HG03520 (cell line): ENCODE results near the gene FAU.

ENCODE experiments used
- ATAC-seq: cut with Tn5 transposase; IDR thresholded peaks from one replicate; pipeline ENCODE4 v1.9.1; 2021; ENCODE audit warnings: mild to moderate bottlenecking, moderate library complexity; ENCODE audit not compliant: unreplicated experiment

Gene FAU

GRCh38 chr11:65083834-65084597 lies 37.9 kb downstream of the FAU start, which contains the start of the genes CDCA5 and ZFPL1:
TSS of gene CDCA5 (minus strand) at chr11:65084040. CDS start at chr11:65083978, 62 bp downstream.
TSS of gene ZFPL1 (plus strand) at chr11:65084222. CDS start at chr11:65084699, 477 bp downstream.
- peak; percentile 65 for ATAC-seq

DNA sequence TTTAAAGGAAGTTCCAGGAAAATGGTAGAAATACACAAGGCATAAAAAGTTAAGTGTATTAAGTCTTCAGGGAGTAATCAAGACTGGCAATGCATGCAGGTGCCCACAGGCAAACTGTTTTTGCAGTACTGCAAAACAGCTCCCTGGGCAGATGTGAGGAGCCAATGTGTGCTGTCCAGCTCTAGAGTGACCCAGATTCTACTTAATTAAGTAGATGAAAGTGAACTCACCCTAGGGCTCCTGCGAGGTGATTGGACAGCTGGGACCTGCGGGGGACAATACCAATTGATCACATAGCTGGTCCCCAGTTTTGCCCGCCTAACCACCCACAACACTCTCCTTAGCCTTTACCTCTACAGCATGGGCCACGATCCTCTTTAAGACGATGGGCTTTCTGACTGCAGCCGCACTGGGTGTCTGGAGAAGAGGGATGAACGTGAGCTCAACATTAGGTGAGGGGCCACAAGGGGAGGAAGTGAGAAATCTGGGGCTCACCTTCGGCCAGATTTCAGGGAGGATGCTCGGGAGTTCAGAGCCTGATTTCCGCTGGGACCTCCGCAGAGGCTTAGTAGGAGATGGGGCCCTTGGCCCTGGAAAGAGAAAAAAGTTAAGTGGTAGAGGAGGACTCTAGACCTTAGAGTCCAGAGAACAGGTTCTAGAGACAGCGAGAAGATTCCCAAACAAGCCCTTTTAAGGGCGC lies 38.6 kb downstream of the FAU start:
- ATAC-seq, result no peak

GRCh38 chr11:65078786-65079342 lies 43.1 kb downstream of the FAU start:
- ATAC-seq, result no peak

GRCh38 chr11:65078151-65078550 lies 43.8 kb downstream of the FAU start:
- no peak for ATAC-seq

GRCh38 chr11:65077451-65077850 lies 44.5 kb downstream of the FAU start:
- no peak for ATAC-seq

DNA sequence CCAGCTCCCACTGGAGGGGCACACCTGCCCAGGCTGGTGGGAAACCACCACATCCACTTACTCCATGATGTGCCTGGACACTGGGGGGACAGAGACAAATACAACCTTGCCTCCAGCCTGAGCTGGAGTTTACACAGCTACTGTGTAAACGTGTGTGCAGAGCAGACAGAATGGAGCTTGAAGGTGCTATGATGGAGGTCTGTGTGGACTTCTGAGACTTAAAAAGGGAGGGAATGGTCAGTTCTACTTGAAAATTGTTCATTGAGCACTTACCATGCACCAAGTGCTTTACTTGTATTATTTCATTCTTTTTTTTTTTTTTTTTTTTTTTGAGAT lies 49.3 kb downstream of the FAU start:
- no peak for ATAC-seq

DNA sequence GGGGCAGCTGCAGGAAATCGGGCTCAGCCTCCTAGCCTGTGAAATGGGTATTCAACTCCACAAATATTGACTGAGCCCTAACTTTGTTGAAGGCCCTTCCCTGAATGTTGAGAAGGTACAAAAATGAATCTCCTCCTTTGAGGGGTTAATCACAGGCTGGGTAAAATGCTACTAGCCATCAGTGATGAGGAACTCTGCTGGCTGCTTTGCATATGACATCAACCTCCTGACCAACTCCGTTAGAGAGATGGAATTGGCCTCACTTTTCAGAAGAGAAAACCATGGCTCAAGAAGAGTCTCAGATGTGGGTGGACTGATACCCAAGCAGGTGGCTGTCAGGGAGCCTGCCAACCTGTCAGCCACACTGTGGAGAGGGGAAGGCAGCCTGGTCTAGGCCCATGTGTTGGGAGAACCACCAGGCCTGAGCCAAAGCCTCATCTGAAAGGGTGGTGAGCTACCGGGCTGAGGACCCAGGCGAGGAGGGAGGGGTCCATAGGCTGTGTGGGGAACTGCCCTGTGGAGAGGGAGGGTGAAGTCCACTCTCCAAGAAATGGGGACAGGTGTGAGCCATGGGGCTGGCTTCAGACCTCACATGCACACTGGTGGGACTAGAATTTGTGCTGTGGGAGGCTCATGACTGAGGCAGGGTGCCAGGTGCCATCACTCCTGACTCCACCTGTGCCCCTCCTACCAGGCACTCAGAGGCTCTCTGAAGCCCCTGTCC lies 49.9 kb downstream of the FAU start:
- ATAC-seq, result no peak
